Naive B cell (primary cell): ENCODE data around the gene SH2D3A. TPM values are rescaled to one million over a fixed set of nuclear protein-coding genes. Genes with fewer than 3 reads are reported as not detected.
"Not testable (repeated sequence)": the region's sequence is repeated elsewhere in the genome, so short reads cannot be mapped to it uniquely, and the experiment has no call there.

ENCODE experiments used
- ATAC-seq, 2 donors: fragments of 150-1000 bp; cut with Tn5 transposase; 2 replicates each; pipeline ENCODE4 v1.10.0; 2021; ENCODE audit warnings: low read depth in 2 of 2, mild to moderate bottlenecking in 2 of 2, moderate library complexity in 2 of 2
- DNase-seq: peaks from one replicate; pipeline ENCODE4 v3.0.0; 2022
- H3K27ac Mint-ChIP-seq, 6 donors: one replicate each; pipeline ENCODE4 v1.8.0; 2020 to 2022; ENCODE audit warnings: mild to moderate bottlenecking in 6 of 6, mixed read lengths in 6 of 6, moderate library complexity in 5 of 6, inconsistent platforms in 2 of 6
- H3K27me3 Mint-ChIP-seq, 3 donors: one replicate each; pipeline ENCODE4 v1.8.0; 2021 to 2022; ENCODE audit warnings: mixed read lengths in 3 of 3, mild to moderate bottlenecking in 1 of 3
- H3K36me3 Mint-ChIP-seq, 2 donors: one replicate each; pipeline ENCODE4 v1.8.0; 2020 to 2022; ENCODE audit warnings: mixed read lengths in 2 of 2, inconsistent platforms in 1 of 2, mild to moderate bottlenecking in 1 of 2
- H3K4me1 Mint-ChIP-seq, 3 donors: one replicate each; pipeline ENCODE4 v1.8.0; 2020 to 2022; ENCODE audit warnings: mixed read lengths in 3 of 3, inconsistent platforms in 1 of 3, mild to moderate bottlenecking in 1 of 3, moderate library complexity in 1 of 3
- H3K4me3 Mint-ChIP-seq, 8 donors: one replicate each; pipeline ENCODE4 v1.8.0; 2020 to 2022; ENCODE audit warnings: mild to moderate bottlenecking in 8 of 8, mixed read lengths in 8 of 8, moderate library complexity in 8 of 8, inconsistent platforms in 2 of 8
- H3K9me3 Mint-ChIP-seq, 7 donors: one replicate each; pipeline ENCODE4 v1.8.0; 2020 to 2022; ENCODE audit warnings: mixed read lengths in 7 of 7, mild to moderate bottlenecking in 5 of 7, inconsistent platforms in 2 of 7, moderate library complexity in 1 of 7
- polyA plus RNA-seq, 6 donors: library from polyadenylated mRNA; unstranded; fragments of 300-500 nt; fragmentation: Illumina TruSeq; gene quantifications; one replicate each; pipeline ENCODE4 v1.2.3, GENCODE V29; 2021; ENCODE audit warnings: low read depth in 6 of 6

Gene SH2D3A
- polyA plus RNA-seq, 6 donors from 2014 or later, result 7.5 to 39.5 (median 22.3) TPM

DNA sequence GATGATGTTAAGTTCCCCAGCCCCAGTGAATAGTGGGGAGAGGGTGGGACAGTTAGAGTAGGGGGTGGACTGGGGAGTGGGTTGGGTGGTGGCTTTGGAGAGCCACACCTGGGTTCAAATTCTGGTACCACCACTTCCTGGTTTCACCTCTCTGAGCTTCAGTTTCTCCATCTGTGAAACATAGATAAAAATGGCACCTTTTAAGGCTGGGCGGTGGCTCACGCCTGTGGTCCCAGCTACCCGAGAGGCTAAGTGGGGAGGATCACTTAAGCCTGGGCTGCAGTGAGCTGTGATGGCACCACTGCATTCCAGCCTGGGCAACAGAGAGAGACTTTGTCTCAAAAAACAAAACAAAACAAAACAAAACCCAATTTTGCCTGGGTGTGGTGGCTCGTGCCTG, 11.2 kb upstream of the SH2D3A start:
- peaks cover 41 to 79% (median 64%) of the 10 kb centered on the region in 3 donors for H3K4me1 Mint-ChIP-seq
- DNase-seq (no peak), ATAC-seq (no peak)
- peaks cover 8 to 28% of the 10 kb centered on the region in 2 donors for H3K36me3 Mint-ChIP-seq
- peaks cover 0 to 5% (median 0%) of the 10 kb centered on the region in 7 donors for H3K9me3 Mint-ChIP-seq
- peak overlapping the region in 5 of 6 donors; percentile 82 to 92 (median 87) for H3K27ac Mint-ChIP-seq
- H3K27me3 Mint-ChIP-seq, result no peaks in the 10 kb centered on the region
- peak overlapping the region in 5 of 8 donors; percentile 19 to 81 (median 47) for H3K4me3 Mint-ChIP-seq

DNA sequence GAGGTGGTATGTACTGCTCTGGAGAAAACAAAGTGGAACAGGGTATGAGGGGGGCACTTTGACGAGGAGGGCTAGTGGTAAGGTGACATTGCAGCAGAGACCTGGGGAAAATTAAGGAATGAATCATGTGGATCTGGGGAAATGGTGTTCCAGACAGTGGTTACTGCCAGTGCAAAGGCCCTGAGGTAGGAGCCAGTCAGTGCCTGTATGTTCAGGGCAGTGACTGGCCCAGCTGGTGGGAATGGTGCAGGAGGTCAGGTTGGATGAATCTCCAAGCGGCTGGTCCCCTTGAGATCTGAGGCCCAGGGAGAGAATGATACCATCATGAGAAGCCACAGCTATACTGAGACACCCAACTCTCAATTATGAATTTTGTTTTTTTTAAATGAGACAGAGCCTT, 10.2 kb upstream of the SH2D3A start:
- H3K27me3 Mint-ChIP-seq, result no peaks in the 10 kb centered on the region

DNA sequence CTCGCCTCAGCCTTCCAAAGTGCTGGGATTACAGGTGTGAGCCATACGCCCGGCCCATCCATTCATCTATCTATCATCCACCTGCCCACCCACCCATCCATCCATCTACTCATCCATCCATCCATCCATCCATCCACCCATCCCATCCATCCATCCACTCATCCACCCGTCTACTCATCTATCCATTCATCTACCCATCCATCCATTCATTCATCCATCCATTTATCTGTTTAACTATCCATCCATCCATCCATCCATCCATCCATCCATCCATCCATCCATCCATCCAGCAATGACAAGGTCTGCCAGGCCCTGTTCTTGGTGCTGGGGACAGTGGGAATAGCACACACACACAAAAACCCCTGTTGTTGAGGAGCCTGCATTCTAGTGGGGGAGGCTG, 9.8 kb upstream of the SH2D3A start:
- Mint-ChIP-seq H3K4me1 (peaks cover 48 to 80% (median 67%) of the 10 kb centered on the region in 3 donors), H3K27ac (peak overlapping the region in 5 of 6 donors; percentile 13 to 87 (median 54)), H3K27me3 (no peaks in the 10 kb centered on the region), H3K36me3 (peaks cover 8 to 28% of the 10 kb centered on the region in 2 donors), H3K4me3 (peak overlapping the region in 7 of 8 donors; percentile 37 to 91 (median 67)), H3K9me3 (peaks cover 0 to 5% (median 0%) of the 10 kb centered on the region in 7 donors)
- ATAC-seq (no peak), DNase-seq (no peak)

More for the DNA sequence above, 10.2 kb upstream of the SH2D3A start:
- Mint-ChIP-seq H3K9me3 (peaks cover 0 to 5% (median 0%) of the 10 kb centered on the region in 7 donors), H3K36me3 (peaks cover 8 to 28% of the 10 kb centered on the region in 2 donors), H3K4me3 (peak overlapping the region in 6 of 8 donors; percentile 37 to 91 (median 74)), H3K4me1 (peaks cover 44 to 75% (median 63%) of the 10 kb centered on the region in 3 donors), H3K27ac (peak overlapping the region in 5 of 6 donors; percentile 13 to 87 (median 63))
- DNase-seq (no peak), ATAC-seq (no peak)

DNA sequence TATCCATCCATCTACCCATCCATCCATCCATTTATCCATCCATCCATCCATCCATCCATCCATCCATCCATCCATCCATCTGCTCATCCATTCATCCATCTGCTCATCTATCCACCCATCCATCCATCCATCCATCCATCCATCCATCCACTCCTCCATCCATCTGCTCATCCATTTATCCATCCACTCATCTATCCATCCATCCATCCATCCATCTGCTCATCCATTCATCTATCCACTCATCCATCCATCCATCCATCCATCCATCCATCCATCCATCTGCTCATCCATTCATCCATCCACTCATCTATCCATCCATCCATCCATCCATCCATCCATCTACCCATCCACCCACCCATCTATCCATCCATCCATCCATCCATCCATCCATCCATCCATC, 8.8 kb upstream of the SH2D3A start:
- peak overlapping the region in 4 of 6 donors; percentile 49 to 87 (median 85) for H3K27ac Mint-ChIP-seq
- not testable (repeated sequence) for H3K9me3 Mint-ChIP-seq, ATAC-seq, H3K27me3 Mint-ChIP-seq, DNase-seq
- H3K36me3 Mint-ChIP-seq, result peaks cover 8 to 28% of the 10 kb centered on the region in 2 donors
- peak overlapping the region in 6 of 8 donors; percentile 40 to 91 (median 70) for H3K4me3 Mint-ChIP-seq
- H3K4me1 Mint-ChIP-seq, result peaks cover 54 to 80% (median 69%) of the 10 kb centered on the region in 3 donors

DNA sequence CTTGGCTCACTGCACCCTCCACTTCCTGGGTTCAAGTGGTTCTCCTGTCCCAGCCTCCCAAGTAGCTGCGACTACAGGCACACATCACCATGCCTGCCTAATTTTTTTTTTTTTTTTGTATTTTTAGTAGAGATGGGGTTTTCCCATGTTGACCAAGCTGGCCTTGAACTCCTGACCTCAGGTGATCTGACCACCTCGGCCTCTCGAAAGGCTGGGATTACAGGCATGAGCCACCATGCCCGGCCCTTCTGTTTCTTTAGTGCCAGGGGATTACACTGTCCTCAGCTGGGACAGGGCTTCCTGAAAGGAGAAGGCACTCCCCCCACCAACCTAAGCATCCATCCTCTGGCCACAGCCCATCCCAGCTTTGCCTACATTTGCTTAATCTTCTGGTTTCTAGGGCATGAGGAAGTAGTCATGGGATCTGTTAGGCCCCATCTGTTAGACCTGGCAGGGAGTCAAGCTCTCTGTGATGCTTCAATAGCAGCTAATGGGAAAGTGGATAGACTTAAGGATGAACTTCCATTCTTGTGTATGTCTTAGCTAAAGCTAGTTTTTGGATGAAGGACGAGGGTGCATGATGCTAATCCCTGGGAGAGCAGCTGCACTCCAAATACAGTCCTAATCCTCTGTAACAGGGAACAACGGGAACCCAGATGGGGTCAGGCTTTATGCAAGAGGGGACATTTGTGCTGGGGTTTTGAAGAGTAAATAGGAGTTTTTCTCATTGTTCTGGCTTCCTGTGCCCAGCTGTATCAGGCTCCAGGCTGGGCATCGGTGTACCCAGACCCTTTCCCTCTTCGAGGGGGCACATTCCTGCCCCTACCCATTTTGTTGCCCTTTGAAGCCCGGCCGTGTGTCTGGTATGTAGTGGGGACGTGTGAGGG, 7.8 kb upstream of the SH2D3A start:
- peaks cover 8 to 28% of the 10 kb centered on the region in 2 donors for H3K36me3 Mint-ChIP-seq
- H3K27ac Mint-ChIP-seq, result peak overlapping the region in 5 of 6 donors; percentile 75 to 97 (median 87)
- peaks cover 0 to 5% (median 0%) of the 10 kb centered on the region in 7 donors for H3K9me3 Mint-ChIP-seq
- H3K4me3 Mint-ChIP-seq, result peak overlapping the region; percentile 71 to 99 (median 88)
- H3K27me3 Mint-ChIP-seq, result no peaks in the 10 kb centered on the region
- H3K4me1 Mint-ChIP-seq, result peaks cover 57 to 79% (median 62%) of the 10 kb centered on the region in 3 donors
- ATAC-seq (no peak), DNase-seq (no peak)

DNA sequence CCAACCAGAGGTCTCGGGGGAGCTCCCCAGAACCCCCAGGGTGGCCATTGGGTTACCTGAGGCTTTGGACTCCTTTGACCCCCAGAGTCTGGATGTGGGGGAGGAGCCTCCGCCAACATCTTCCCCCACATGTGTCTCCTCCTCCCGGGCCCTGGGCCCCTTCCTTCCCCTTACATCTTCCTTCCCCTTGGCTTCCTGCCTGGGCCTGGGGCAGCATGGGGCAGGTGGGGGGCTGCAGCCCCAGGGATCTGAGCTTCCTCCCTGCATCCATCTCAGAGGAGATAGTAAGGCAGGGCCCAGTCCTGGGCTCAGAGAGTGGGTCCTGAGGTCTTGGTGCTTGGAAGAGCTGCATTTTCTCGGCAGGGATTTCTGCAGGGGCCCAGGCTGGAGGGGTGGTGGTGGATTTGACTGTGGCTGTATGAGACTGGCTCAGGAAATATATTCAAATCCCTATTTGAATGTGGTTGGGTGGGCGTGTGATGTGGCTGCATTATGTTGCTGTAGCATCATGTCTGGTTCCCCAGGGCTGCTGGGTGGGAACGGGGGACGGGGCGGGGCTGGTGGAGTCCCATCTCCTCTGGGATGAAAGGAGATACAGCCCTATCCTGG, 6.2 kb upstream of the SH2D3A start:
- Mint-ChIP-seq H3K27me3 (no peaks in the 10 kb centered on the region), H3K4me1 (peaks cover 60 to 76% (median 61%) of the 10 kb centered on the region in 3 donors), H3K9me3 (peaks cover 0 to 5% (median 0%) of the 10 kb centered on the region in 7 donors), H3K4me3 (peak overlapping the region; percentile 91 to 99 (median 93)), H3K27ac (peak overlapping the region; percentile 58 to 98 (median 94)), H3K36me3 (peaks cover 8 to 28% of the 10 kb centered on the region in 2 donors)
- DNase-seq (peak; percentile 55), ATAC-seq (peak; percentile 26 to 29)

DNA sequence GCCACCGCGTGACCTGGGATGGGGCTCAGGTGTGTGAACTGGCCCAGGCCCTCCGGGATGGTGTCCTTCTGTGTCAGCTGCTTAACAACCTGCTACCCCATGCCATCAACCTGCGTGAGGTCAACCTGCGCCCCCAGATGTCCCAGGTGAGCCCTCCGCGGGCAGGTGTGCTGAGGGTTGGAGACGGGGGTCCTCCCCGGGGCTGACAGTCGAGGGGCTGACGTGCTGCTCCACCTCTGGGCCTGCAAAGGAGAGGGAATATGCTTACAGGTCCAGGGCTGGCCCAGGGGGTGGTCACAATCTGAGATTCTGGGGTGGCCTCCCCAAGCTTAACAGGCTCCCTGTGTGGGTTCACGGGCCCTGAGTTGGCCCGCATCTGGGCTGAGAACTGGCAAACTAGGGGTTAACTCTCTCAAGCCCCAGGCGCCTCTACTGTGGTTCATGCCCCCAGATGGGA, 5.7 kb upstream of the SH2D3A start:
- Mint-ChIP-seq H3K4me1 (peaks cover 60 to 76% (median 60%) of the 10 kb centered on the region in 3 donors), H3K36me3 (peaks cover 8 to 28% of the 10 kb centered on the region in 2 donors), H3K9me3 (peaks cover 0 to 5% (median 0%) of the 10 kb centered on the region in 7 donors), H3K4me3 (peak overlapping the region; percentile 91 to 99 (median 93)), H3K27ac (peak overlapping the region; percentile 58 to 98 (median 94)), H3K27me3 (no peaks in the 10 kb centered on the region)
- DNase-seq (no peak), ATAC-seq (peak in 1 of 2 donors; percentile 0)

DNA sequence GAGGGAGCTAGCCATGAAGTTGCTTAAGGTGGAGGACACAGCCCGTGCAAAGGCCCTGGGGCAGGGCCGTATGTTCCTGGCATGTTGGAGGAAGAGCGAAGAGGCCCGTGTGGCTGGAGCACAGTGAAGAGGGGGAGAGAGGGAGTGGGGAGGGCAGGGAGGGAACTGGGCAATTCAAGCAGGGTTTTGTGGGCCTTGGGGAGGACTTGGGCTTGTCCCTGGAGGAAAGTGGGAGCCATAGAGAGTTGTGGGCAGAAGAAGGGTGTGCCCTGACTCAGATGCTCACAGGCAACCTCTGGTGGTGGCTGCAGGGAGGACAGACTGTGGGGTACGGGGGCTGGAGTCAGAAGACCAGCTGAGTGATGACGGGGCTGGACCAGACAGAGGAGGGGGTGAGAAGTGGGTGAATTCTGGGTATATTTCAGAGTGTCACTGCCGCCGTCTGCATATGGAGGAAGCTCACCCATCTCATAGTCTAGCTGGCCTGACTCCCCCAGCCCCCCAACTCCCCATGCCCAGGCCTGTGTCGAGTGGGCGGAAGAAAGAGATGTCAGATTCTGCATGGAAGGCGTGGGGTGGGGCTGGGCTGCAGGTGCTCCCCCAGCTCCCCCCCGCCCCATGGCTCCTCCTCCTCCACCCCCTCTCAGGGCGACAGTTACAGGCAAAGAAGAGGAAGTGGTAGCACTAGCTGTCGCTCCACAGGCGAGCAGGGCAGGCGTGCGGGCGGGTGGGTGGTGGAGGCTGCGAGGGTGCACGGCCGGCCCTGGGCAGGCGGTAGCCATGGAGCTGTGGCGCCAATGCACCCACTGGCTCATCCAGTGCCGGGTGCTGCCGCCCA, 5.0 kb upstream of the SH2D3A start, which contains the start of gene VAV1:
Gene VAV1, plus strand, starts transcription at position 681 of the 838 bp plus-strand sequence. Its CDS starts 100 bp downstream, at position 781.
- peak within 1 kb of the TSS; percentile 91 to 98 (median 96) for H3K27ac Mint-ChIP-seq
- DNase-seq, result peak; percentile 83
- H3K4me1 Mint-ChIP-seq, result peaks cover 60 to 75% (median 61%) of the 10 kb centered on the region in 3 donors
- peaks cover 0 to 5% (median 0%) of the 10 kb centered on the region in 7 donors for H3K9me3 Mint-ChIP-seq
- H3K27me3 Mint-ChIP-seq, result no peaks in the 10 kb centered on the region
- peak; percentile 60 to 62 for ATAC-seq
- H3K4me3 Mint-ChIP-seq, result peak within 1 kb of the TSS; percentile 91 to 99 (median 93)
- H3K36me3 Mint-ChIP-seq, result peaks cover 4 to 24% of the 10 kb centered on the region in 2 donors

DNA sequence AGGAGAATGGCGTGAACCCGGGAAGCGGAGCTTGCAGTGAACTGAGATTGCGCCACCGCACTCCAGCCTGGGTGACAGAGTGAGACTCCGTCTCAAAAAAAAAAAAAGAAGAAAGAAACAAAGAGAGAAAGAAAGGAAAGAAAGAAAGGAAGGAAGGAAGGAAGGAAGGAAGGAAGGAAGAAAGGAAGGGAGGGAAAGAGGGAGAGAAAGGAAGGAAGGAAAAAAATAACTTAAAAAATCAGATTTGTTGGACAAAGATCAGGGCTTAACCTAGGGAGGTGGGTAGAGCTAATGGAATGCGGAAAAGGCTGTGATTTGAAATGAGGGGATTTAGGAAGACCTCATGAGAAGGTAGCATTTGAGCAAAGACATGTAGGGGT, 4.4 kb upstream of the SH2D3A start:
- ATAC-seq, H3K27me3 Mint-ChIP-seq, H3K9me3 Mint-ChIP-seq, DNase-seq: not testable (repeated sequence)
- H3K4me3 Mint-ChIP-seq, result peak overlapping the region; percentile 75 to 99 (median 91)
- H3K4me1 Mint-ChIP-seq, result peaks cover 58 to 73% (median 60%) of the 10 kb centered on the region in 3 donors
- H3K36me3 Mint-ChIP-seq, result peaks cover 0 to 18% of the 10 kb centered on the region in 2 donors
- H3K27ac Mint-ChIP-seq, result peak overlapping the region; percentile 91 to 98 (median 96)

DNA sequence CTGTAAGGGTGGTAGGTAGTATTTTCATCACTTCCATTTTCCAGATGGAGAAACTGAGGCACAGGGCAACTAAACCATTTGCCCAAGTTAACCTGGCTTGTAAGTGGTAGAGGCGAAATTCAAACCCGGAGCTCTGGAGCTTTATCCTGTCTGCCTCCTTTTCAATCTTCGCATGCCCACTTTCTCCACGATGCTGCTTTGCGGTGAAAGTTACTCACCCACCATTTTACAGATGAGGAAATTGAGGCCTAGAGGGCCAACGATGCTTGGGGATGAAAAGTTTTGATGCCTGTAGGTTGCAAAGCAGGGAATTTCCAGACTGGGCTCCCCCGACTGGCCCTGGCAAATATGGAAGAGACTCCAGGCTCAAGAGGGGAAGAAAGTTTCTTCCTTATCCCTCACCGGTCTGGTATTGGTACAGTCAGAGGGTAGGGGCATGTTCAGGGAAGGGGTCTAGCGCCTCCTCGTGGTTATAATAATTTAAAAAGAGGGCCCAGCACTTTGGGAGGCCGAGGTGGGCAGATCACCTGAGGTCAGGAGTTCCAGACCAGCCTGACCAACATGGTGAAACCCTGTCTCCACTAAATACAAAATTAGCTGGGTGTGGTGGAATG, 1.9 kb upstream of the SH2D3A start:
- no peak for ATAC-seq
- Mint-ChIP-seq H3K9me3 (no peaks in the 10 kb centered on the region), H3K27ac (peak overlapping the region; percentile 85 to 98 (median 91)), H3K4me3 (peak overlapping the region in 1 of 8 donors; percentile 76), H3K27me3 (no peaks in the 10 kb centered on the region), H3K4me1 (peaks cover 47 to 64% (median 50%) of the 10 kb centered on the region in 3 donors), H3K36me3 (no peaks in the 10 kb centered on the region)
- DNase-seq, result no peak

DNA sequence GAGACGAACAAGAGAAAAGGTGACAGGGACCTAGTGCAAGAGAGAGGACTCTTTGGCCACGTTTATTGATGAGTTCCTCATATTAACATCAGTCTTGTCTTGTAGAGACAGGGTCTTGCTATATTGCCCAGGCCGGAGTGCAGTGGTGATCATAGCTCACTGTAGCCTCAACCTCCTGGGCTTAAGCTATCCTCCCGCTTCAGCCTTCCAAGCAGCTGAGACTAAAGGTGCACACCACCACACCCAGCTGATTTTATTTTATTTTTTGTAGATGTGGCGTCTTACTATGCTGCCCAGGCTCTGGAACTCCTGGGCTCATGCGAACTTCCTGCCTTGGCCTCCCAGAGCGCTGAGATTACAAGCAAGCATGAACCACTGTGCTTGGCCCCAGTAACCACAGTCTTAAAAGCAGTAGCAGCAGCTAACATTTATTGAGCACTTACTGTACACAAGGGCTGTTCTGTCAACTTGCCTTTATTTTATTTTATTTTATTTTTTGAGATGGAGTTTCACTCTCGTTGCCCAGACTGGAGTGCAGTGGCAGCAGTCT, 1.1 kb upstream of the SH2D3A start:
- no peaks in the 10 kb centered on the region for H3K27me3 Mint-ChIP-seq

DNA sequence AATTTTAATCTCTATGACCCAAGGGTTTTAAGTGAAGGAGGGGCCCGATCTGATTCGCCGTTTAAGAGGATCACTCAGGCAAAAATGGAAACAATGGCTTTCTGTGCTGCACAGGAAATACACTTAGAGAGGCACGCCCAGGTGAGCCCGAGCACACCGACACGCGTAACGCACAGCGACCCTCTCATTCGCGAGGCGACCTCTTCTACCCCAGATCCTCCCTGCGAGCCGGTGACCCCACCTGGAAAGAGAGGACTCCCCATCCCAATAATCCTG, 216 bp downstream of the SH2D3A start:
- H3K4me3 Mint-ChIP-seq, result peak overlapping the region; percentile 84 to 97 (median 90)
- DNase-seq (no peak), ATAC-seq (peak; percentile 38 to 41)
- peaks cover 35 to 54% (median 36%) of the 10 kb centered on the region in 3 donors for H3K4me1 Mint-ChIP-seq
- H3K9me3 Mint-ChIP-seq, result no peaks in the 10 kb centered on the region
- H3K27me3 Mint-ChIP-seq, result no peaks in the 10 kb centered on the region
- no peaks in the 10 kb centered on the region for H3K36me3 Mint-ChIP-seq
- H3K27ac Mint-ChIP-seq, result peak overlapping the region; percentile 92 to 98 (median 98)

More for the DNA sequence above, 1.1 kb upstream of the SH2D3A start:
- Mint-ChIP-seq H3K9me3 (no peaks in the 10 kb centered on the region), H3K4me1 (peaks cover 42 to 56% (median 44%) of the 10 kb centered on the region in 3 donors), H3K4me3 (peak overlapping the region; percentile 84 to 97 (median 90)), H3K27ac (peak overlapping the region; percentile 92 to 98 (median 98)), H3K36me3 (no peaks in the 10 kb centered on the region)
- ATAC-seq (no peak), DNase-seq (no peak)
